C4-2B (cell line): ENCODE results near the gene TOLLIP.

Experiments used
- H3K27ac ChIP-seq: fragments of 450-650 bp; 2 replicates; pipeline ENCODE4 v1.5.1; 2017
- ZFX ChIP-seq: fragments of 450-650 bp; IDR thresholded peaks from 2 replicates; pipeline ENCODE4 v1.6.1; 2017
- TF ChIP-seq, protein P1 (sequence below): fragments of 450-650 bp; conservative IDR thresholded peaks from 2 replicates; pipeline ENCODE4 v1.5.1; 2017; ENCODE audit warnings: mild to moderate bottlenecking

Gene TOLLIP

GRCh38 chr11:1302041-1302460 lies 7.4 kb downstream of the TOLLIP start:
- H3K27ac ChIP-seq, result peak overlapping the region; percentile 65
- TF ChIP-seq, protein P1, sequence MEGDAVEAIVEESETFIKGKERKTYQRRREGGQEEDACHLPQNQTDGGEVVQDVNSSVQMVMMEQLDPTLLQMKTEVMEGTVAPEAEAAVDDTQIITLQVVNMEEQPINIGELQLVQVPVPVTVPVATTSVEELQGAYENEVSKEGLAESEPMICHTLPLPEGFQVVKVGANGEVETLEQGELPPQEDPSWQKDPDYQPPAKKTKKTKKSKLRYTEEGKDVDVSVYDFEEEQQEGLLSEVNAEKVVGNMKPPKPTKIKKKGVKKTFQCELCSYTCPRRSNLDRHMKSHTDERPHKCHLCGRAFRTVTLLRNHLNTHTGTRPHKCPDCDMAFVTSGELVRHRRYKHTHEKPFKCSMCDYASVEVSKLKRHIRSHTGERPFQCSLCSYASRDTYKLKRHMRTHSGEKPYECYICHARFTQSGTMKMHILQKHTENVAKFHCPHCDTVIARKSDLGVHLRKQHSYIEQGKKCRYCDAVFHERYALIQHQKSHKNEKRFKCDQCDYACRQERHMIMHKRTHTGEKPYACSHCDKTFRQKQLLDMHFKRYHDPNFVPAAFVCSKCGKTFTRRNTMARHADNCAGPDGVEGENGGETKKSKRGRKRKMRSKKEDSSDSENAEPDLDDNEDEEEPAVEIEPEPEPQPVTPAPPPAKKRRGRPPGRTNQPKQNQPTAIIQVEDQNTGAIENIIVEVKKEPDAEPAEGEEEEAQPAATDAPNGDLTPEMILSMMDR, result no peak
- TF ChIP-seq ZFX, result no peak

DNA sequence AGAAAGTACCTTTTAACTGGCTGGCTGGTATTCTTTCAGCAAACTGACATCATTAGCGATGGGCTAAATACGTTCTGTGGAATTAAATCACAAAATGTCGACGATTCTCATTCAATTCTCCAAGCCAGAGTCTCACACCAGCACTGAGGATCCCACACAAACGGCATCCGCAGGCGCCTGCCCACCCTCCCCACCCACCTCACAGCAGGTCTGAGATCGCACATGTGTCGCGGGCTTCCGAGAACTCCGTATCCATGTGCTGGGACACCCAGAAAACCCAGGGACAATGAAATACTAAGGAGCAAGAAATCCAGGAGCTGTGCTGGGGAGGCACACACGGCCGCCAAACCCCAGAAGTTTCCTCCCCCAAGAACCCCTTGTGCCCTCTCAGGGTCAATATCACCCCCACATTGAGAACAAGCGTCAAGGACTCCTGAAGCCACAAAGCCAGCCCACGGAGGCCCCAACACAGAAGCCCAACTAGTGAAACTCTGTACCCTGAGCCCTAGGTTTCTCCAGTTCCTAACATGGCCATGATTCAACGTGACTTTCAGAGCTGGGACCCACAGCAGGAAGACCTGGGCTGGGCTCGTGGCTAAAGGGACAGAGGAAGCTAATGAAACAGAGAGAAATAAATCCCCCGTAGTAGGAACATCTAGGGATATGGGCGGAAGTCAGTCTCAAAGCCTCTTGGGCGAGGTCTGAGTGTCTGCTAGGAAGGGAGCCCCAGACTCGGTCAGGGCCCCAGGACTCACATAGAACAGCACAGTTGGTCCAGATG lies 8.0 kb downstream of the TOLLIP start:
- TF ChIP-seq, protein P1, result no peak
- no peak for TF ChIP-seq ZFX
- no peak overlapping the region; the same call in 1 of the 2 replicates for H3K27ac ChIP-seq

GRCh38 chr11:1300569-1301187 lies 8.8 kb downstream of the TOLLIP start:
- no peak overlapping the region for H3K27ac ChIP-seq
- TF ChIP-seq, protein P1, result no peak
- TF ChIP-seq ZFX, result no peak

DNA sequence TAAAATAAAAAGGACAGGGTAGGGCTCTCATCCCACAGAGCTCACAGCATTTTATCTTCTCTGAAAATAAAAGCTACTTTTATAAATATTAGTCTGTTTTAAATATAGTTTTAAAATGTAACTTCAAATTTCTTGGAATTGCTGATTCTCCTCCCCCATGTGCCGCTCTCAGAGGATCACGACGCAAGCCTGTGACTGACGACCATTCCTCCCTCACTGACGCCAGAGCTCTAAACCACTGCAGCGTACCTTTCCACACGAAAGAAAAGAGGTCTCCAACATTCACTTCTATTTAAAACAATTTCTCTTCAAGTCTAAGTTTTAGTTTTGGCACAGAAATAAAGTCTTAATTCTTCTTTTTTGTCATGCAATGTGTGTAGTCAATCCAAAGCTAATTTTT lies 9.3 kb downstream of the TOLLIP start:
- no peak overlapping the region for H3K27ac ChIP-seq
- no peak for TF ChIP-seq ZFX
- TF ChIP-seq, protein P1, result no peak

GRCh38 chr11:1299621-1300020 lies 9.8 kb downstream of the TOLLIP start:
- TF ChIP-seq, protein P1, result no peak
- no peak for TF ChIP-seq ZFX
- H3K27ac ChIP-seq, result peak overlapping the region; percentile 13; the same call in 1 of the 2 replicates

DNA sequence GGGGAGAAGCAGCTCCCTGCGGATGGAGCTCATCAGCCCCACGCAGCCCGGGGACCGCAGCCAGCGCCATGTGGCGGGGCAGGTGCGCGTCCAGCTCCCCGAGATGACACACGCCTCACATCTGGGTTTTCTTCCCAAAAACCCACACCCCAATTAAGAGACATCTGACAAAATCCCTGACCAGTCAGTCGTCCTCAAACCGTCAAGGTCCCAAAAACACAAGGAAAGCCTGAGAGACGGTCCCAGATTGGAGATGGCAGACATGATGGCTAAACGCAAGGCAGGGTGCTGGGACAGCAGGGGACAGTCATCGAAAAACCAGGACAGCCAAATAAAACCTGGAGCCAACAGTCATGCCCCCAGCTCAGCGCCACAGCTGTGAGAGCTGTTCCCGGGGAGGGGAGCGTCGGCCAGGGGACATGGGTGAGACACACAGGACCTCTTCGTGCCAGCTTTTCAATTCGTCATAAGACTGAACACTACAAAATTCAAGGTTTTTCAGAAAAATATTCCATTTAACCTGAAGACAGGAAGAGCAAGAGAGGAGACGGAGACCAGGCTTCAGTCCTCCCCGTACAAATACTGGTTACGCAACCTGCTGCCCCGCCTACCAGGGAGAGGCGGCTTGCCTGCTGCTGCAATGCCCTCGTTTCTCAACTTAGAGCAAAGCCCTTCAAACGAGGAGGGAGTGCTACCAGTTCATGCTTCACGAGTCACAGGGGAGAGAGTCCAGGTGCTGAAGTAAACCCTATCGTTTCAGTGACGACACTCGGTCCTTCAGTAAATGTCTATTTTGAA lies 10.5 kb downstream of the TOLLIP start:
- peak overlapping the region; percentile 13; the same call in 1 of the 2 replicates for H3K27ac ChIP-seq
- TF ChIP-seq, protein P1, result no peak
- no peak for TF ChIP-seq ZFX
